Measurements from ENCODE around the gene PCSK5. TPM values are rescaled to one million over a fixed set of nuclear protein-coding genes. Genes with fewer than 3 reads are reported as not detected.

Gene PCSK5
- total RNA-seq, 2 donors from 2014 or later = 9.4 to 12.0 TPM

GRCh38 chr9:75965231-75965630, 74.8 kb downstream of the PCSK5 start:
- H3K4me3 Mint-ChIP-seq = no peak overlapping the region
- ATAC-seq (no peak), DNase-seq (no peak)
- H3K27me3 Mint-ChIP-seq = no peaks in the 10 kb centered on the region
- H3K27ac Mint-ChIP-seq = no peak overlapping the region
- H3K9me3 ChIP-seq (ENCODE audit: control insufficient read depth, low read length, poor library complexity, severe bottlenecking) = no peaks in the 10 kb centered on the region
- H3K4me1 Mint-ChIP-seq = peaks cover 9% of the 10 kb centered on the region
- peaks cover 3% of the 10 kb centered on the region for H3K36me3 Mint-ChIP-seq (ENCODE audit: low read depth)

DNA sequence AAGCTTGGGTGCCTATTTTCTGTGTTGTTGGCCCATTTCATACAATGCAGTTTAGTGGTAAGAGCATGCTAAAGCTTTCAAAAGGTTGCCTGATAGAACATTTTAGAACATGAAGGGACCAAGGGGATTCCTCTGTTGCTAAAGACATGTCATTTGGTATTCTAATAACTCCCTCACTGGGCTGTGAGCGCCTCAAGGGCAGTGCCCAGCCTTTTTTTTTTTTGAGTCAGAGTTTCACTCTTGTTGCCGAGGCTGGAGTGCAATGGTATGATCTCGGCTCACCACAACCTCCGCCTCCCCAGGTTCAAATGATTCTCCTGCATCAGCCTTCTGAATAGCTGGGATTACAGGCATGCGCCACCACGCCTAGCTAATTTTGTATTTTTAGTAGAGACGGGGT, 77.1 kb downstream of the PCSK5 start:
- Mint-ChIP-seq H3K27me3 (no peaks in the 10 kb centered on the region), H3K27ac (no peak overlapping the region), H3K4me1 (no peaks in the 10 kb centered on the region)

GRCh38 chr9:75974016-75974766, 83.7 kb downstream of the PCSK5 start:
- Mint-ChIP-seq H3K4me1 (peaks cover 7% of the 10 kb centered on the region), H3K27me3 (no peaks in the 10 kb centered on the region), H3K27ac (no peak overlapping the region), H3K36me3 (ENCODE audit: low read depth) (no peaks in the 10 kb centered on the region), H3K4me3 (no peak overlapping the region)
- DNase-seq = no peak
- ATAC-seq = no peak
- H3K9me3 ChIP-seq (ENCODE audit: control insufficient read depth, low read length, poor library complexity, severe bottlenecking) = no peaks in the 10 kb centered on the region

More for the DNA sequence above, 77.1 kb downstream of the PCSK5 start:
- ATAC-seq (no peak), DNase-seq (no peak)
- H3K9me3 ChIP-seq (ENCODE audit: control insufficient read depth, low read length, poor library complexity, severe bottlenecking) = no peaks in the 10 kb centered on the region
- Mint-ChIP-seq H3K36me3 (ENCODE audit: low read depth) (peaks cover 3% of the 10 kb centered on the region), H3K4me3 (no peak overlapping the region)

DNA sequence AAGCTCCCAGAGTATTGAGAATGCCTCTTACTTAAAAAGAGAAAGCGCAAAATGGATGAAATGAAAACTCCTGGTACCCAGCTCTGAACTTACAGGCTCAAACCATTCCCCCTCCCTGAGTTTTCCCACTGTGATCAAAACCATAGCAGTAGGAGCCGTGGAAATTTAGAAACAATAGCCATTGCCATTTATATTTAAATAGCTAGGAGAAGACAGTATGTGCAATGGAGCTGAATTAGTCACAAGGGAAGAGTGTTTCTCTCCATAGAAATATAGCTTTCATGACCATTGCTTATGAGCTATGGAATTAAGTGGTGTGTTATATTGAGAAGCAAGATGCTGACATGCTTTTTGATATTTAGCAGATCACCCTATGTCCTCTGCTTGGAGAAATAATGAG, 84.6 kb downstream of the PCSK5 start:
- Mint-ChIP-seq H3K4me1 (peaks cover 14% of the 10 kb centered on the region), H3K27me3 (no peaks in the 10 kb centered on the region), H3K36me3 (ENCODE audit: low read depth) (no peaks in the 10 kb centered on the region), H3K27ac (no peak overlapping the region), H3K4me3 (no peak overlapping the region)
- ATAC-seq = no peak
- H3K9me3 ChIP-seq (ENCODE audit: control insufficient read depth, low read length, poor library complexity, severe bottlenecking) = no peaks in the 10 kb centered on the region
- DNase-seq = no peak

- no peaks in the 10 kb centered on the region for H3K36me3 Mint-ChIP-seq (ENCODE audit: low read depth)
- no peaks in the 10 kb centered on the region for H3K9me3 ChIP-seq (ENCODE audit: control insufficient read depth, low read length, poor library complexity, severe bottlenecking)
- no peak for ATAC-seq
- H3K4me1 Mint-ChIP-seq = peaks cover 14% of the 10 kb centered on the region
- H3K4me3 Mint-ChIP-seq = no peak overlapping the region
- no peak for DNase-seq
- no peak overlapping the region for H3K27ac Mint-ChIP-seq
- H3K27me3 Mint-ChIP-seq = no peaks in the 10 kb centered on the region
Observed at GRCh38 chr9:75976549-75976948, 86.1 kb downstream of the PCSK5 start.

GRCh38 chr9:75979362-75979761, 88.9 kb downstream of the PCSK5 start:
- ATAC-seq (no peak), DNase-seq (no peak)
- Mint-ChIP-seq H3K4me1 (peaks cover 18% of the 10 kb centered on the region), H3K36me3 (ENCODE audit: low read depth) (no peaks in the 10 kb centered on the region), H3K27me3 (no peaks in the 10 kb centered on the region), H3K27ac (no peak overlapping the region), H3K4me3 (no peak overlapping the region)
- no peaks in the 10 kb centered on the region for H3K9me3 ChIP-seq (ENCODE audit: control insufficient read depth, low read length, poor library complexity, severe bottlenecking)

DNA sequence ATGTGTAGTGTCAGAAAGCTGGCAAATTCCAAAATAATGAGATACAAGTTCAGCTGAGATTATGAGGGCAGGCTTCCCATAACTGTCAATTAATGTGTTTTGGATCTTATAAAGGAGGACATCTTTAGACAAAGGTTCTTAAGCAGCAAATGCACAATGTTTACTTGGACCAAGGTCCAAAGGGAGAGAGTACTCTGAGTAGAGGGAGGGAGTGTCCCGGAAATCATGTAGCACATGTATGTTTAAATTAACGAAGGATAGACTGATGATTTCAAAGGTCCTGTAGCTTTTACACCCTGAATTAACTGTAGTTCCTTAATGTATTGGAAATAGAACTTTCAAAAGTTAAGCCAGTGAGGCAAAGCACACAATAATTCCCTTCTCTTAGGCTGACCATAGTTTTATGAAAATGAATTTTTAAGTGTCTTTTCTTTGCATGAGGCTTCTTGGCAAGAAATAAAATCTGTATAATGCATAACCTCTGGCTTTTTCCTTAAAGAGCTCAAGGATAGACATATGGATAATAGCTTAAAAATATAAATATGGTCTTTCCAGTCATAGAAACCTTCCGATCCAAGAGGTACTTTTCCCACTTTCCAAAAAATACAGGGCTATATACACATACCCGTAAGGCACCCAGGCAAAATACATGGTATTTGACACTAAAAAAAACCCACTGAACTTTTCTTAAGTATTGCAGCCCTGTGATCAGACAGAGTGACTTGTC, 93.0 kb downstream of the PCSK5 start:
- Mint-ChIP-seq H3K27me3 (no peaks in the 10 kb centered on the region), H3K4me1 (peaks cover 11% of the 10 kb centered on the region), H3K4me3 (no peak overlapping the region), H3K27ac (no peak overlapping the region), H3K36me3 (ENCODE audit: low read depth) (no peaks in the 10 kb centered on the region)
- ATAC-seq (no peak), DNase-seq (no peak)
- no peaks in the 10 kb centered on the region for H3K9me3 ChIP-seq (ENCODE audit: control insufficient read depth, low read length, poor library complexity, severe bottlenecking)

- no peak overlapping the region for H3K27ac Mint-ChIP-seq
- H3K36me3 Mint-ChIP-seq (ENCODE audit: low read depth) = no peaks in the 10 kb centered on the region
- ATAC-seq = no peak
- no peaks in the 10 kb centered on the region for H3K9me3 ChIP-seq (ENCODE audit: control insufficient read depth, low read length, poor library complexity, severe bottlenecking)
- H3K4me3 Mint-ChIP-seq = no peak overlapping the region
- DNase-seq = no peak
- peaks cover 4% of the 10 kb centered on the region for H3K4me1 Mint-ChIP-seq
- H3K27me3 Mint-ChIP-seq = no peaks in the 10 kb centered on the region
Observed at GRCh38 chr9:75985515-75985914, 95.0 kb downstream of the PCSK5 start.

DNA sequence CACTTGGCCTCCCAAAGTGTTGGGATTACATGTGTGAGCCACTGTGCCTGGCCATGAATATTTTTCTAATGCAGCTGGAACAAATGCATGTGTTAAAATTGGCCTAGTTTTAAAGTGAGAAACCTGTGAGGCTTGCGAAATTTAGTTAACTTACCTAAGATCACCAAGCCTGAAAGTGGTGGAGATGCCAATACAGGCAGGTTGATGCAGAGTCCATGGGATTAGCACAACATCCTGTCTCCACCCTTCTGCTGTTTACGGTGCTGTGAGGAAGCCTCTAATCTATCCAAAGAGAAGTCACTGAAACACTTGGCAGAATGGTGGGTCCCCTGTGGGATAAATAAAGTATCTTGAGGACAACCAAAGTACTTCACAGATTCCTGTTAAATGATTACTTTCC, 98.2 kb downstream of the PCSK5 start:
- ATAC-seq = no peak

GRCh38 chr9:75990156-75990555, 99.7 kb downstream of the PCSK5 start:
- Mint-ChIP-seq H3K36me3 (ENCODE audit: low read depth) (peaks cover 3% of the 10 kb centered on the region), H3K4me1 (peaks cover 2% of the 10 kb centered on the region)

More for the DNA sequence above, 98.2 kb downstream of the PCSK5 start:
- no peaks in the 10 kb centered on the region for H3K9me3 ChIP-seq (ENCODE audit: control insufficient read depth, low read length, poor library complexity, severe bottlenecking)
- H3K36me3 Mint-ChIP-seq (ENCODE audit: low read depth) = no peaks in the 10 kb centered on the region
- H3K27ac Mint-ChIP-seq = no peak overlapping the region
- DNase-seq = no peak
- peaks cover 2% of the 10 kb centered on the region for H3K4me1 Mint-ChIP-seq
- no peaks in the 10 kb centered on the region for H3K27me3 Mint-ChIP-seq
- no peak overlapping the region for H3K4me3 Mint-ChIP-seq

DNA sequence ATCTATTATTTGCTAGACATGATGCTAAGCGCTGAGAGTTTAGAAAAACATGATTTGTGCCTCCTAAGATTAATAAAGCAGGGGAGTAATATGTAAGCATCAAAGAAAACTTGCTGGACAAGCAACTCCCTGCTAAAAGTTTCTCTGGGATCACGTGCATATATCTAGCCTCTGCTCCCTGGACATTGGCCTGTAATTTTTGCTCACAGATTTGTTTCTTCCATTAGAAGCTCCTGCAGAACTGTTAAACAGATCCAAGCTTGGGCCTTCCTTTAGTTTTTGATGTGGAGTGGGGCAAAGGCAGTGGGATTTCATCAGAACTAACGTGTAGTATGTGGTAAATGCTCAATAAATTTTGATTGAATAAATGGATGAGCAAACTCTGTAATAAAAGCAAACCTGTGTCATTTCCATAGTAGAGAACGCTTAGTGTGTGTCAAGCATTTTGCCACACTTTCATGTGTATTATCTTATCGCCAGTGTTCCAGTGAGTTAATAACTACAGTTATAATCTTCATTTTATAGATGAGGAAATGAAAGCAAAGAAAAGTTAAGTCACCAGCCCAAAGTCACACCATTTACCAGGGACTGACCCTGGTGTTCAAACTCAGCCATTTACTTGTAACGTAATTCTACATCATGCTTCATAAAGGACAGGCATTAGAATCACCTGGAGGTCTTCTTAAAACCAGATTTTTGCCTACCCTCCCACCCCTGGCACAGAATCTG, 100.3 kb downstream of the PCSK5 start:
- Mint-ChIP-seq H3K27ac (no peak overlapping the region), H3K27me3 (no peaks in the 10 kb centered on the region), H3K4me3 (no peak overlapping the region), H3K36me3 (ENCODE audit: low read depth) (peaks cover 3% of the 10 kb centered on the region), H3K4me1 (peaks cover 2% of the 10 kb centered on the region)
- ATAC-seq = no peak
- DNase-seq = no peak
- no peaks in the 10 kb centered on the region for H3K9me3 ChIP-seq (ENCODE audit: control insufficient read depth, low read length, poor library complexity, severe bottlenecking)

More at GRCh38 chr9:75990156-75990555, 99.7 kb downstream of the PCSK5 start:
- Mint-ChIP-seq H3K4me3 (no peak overlapping the region), H3K27ac (no peak overlapping the region), H3K27me3 (no peaks in the 10 kb centered on the region)
- no peaks in the 10 kb centered on the region for H3K9me3 ChIP-seq (ENCODE audit: control insufficient read depth, low read length, poor library complexity, severe bottlenecking)
- ATAC-seq (no peak), DNase-seq (no peak)

DNA sequence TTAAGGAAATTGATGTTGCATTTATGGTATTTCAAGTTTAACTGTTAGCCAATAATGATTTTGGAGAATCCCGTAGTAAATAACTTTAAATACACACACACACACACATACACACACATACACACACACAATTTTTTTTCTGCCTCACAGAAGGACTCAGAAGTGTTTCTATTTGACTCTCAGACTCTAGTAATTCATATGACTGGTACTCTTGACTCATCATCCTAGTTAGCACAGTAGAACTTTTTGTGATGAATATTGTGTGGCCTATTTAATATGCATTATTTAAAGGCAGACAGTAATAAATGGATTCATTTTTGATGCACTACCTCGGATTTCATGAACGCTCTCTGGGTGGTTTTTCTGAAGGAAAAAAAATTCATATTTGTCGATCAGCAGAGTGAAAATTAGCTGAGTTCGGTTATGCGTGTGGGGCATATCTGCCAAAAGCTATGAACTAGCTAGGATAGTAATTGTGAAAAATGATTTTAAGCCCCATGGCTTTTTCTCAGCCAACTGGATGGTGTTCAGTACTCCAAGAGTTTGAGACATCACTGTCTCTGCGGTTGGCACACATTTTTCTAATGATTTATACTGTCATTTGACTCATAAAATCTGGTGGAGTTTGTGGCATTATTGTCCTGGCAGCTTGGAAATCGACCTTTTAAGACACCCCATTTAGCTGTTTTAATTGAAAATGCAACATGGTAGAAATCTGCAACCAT, 102.2 kb downstream of the PCSK5 start:
- DNase-seq (no peak), ATAC-seq (no peak)
- Mint-ChIP-seq H3K4me3 (no peak overlapping the region), H3K4me1 (peaks cover 2% of the 10 kb centered on the region), H3K36me3 (ENCODE audit: low read depth) (peaks cover 3% of the 10 kb centered on the region), H3K27ac (no peak overlapping the region), H3K27me3 (no peaks in the 10 kb centered on the region)
- no peaks in the 10 kb centered on the region for H3K9me3 ChIP-seq (ENCODE audit: control insufficient read depth, low read length, poor library complexity, severe bottlenecking)

DNA sequence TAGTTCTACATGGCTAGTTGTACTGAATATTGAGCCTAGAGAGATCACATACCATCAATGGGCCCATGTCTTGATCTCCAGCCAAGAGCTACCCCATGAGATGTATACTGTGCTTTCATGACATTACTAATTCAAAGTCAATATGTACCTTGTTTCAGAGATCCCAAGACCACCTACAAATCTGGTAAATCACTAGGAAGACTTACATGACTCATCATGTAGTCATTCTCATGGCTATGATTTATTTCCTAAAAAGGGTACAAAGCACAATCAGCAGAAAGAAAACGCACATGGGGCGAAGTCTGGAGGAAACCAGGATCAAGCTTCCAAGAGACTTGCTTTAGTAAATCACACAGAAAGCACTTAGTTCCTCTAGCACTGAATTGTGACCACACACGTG, 103.0 kb downstream of the PCSK5 start:
- H3K27me3 Mint-ChIP-seq = no peaks in the 10 kb centered on the region
- no peak overlapping the region for H3K27ac Mint-ChIP-seq
- peaks cover 2% of the 10 kb centered on the region for H3K4me1 Mint-ChIP-seq
- H3K4me3 Mint-ChIP-seq = no peak overlapping the region
- ATAC-seq = no peak
- no peaks in the 10 kb centered on the region for H3K9me3 ChIP-seq (ENCODE audit: control insufficient read depth, low read length, poor library complexity, severe bottlenecking)
- H3K36me3 Mint-ChIP-seq (ENCODE audit: low read depth) = peaks cover 3% of the 10 kb centered on the region
- DNase-seq = no peak

Data from T-helper 17 cell (primary cell).